Stimulated activated CD4-positive, alpha-beta T cell treated with anti-CD3 and anti-CD28 coated beads, TNF-alpha, amount 100 ng/mL, for 1 hour (primary cell): ENCODE results near the gene ADAMTSL4.
"Not testable (repeated sequence)": the region's sequence is repeated elsewhere in the genome, so short reads cannot be mapped to it uniquely, and the experiment has no call there.

Experiments used
- DNase-seq, 3 donors: peaks; one replicate each; pipeline ENCODE4 v3.0.0-alpha.2; 2020; ENCODE audit warnings: low read depth in 3 of 3, low spot score in 1 of 3

Gene ADAMTSL4

DNA sequence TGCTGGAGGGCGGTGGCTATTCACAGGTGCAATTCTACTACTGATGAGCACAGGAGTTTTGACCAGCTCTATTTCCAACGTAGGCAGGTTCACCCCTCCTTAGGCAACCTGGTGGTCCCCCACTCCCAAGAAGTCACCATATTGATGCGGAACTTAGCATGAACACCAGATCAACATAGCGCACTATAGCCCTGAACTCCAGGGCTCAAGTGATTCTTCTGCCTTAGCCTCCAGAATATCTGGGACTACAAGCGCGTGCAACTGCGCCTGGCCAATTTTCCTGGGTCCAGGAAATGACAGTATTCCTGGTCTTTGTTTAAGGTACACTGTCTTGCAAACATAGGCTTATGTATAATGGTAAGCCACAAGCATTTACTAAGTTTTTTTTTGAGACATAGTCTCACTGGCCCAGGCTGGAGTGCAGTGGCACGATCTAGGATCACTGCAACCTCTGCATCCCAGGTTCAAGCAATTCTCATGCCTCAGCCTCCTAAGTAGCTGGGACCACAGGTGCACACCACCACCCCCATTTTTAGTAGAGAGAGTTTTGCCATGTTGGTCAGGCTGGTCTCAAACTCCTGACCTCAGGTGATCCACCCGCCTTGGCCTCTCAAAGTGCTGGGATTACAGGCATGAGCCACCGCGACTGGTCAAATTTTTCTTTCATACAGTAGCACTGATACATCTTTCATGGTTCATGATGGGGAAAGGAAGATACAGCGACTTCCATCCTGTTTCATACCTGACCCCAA, 17.6 kb downstream of the ADAMTSL4 start:
- DNase-seq: no peak

DNA sequence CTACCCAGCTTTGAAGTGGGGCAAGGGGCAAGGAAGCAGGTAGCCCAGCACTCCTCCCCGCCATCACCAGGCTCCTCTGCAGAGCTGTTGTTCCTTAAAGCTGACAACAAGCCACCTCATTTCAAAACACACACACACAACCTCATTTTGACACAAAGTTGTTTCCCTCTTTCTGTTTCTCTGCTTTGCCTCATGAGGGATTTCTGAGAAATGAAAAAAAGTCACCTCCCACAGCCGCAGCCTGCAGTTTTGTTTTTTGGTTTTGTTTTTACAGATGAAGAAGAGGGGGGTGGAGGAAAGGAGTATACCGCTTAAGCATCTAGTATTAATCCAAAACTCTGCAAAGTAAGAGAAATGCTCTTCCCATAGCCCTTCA, 18.1 kb downstream of the ADAMTSL4 start:
- no peak for DNase-seq

DNA sequence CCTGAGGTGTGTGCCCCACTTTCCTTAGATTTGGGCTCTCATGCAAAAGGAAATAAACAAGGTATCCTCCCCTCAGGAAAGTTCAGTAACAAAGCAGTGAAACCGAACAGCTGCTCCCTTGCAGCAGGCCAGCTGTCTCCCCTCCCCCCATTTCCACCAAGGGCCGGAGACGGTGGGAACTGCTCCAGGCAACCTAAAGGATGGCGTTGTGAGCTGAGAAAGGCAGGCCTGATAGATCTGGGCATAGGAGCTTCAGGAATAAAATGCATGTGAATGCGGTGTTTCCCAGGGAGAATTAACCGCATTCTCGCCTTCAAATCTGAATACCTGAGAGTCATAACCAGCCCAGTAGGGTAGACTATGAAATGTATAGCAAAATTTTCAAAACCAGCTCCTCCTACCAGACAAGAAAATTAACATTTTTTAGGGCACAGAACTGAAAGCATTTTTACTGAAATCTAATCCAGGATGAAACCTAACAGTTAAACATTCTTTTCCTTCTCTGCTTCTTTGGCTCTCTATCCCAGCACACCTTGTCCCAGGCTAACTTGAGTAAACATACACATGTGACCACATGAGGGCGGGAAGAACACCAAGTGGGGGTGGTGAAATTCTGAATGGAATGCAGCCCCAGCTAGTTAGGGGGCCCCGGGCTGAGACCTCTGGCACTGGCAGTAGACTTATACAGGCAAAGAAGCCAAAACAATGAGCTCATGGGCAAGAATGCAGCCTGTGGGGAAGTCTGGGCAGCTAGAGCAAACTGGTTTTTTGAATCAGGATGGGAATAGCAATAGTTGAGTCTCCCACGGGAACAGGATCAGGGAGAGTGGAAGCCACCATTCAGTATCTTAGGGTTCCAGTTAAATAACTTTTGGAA, 18.7 kb downstream of the ADAMTSL4 start:
- DNase-seq: no peak

DNA sequence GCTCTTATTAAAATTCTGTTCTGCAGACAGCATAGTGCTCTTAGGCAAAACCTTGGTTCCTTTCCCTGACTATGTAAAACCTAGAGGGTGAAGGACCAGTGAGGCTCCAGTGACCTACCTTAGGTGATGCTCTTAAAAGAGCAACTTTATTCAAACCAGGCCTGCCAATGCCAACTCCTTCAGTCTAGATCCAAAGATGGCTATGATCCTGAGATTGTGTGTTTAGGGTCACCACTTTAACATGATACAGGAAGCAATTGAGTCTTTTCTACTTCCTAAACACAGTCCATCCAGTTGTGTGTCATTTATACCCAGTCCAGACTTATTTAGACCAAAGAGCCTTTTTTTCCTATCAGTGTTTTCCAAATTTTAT, 19.4 kb downstream of the ADAMTSL4 start:
- no peak for DNase-seq

DNA sequence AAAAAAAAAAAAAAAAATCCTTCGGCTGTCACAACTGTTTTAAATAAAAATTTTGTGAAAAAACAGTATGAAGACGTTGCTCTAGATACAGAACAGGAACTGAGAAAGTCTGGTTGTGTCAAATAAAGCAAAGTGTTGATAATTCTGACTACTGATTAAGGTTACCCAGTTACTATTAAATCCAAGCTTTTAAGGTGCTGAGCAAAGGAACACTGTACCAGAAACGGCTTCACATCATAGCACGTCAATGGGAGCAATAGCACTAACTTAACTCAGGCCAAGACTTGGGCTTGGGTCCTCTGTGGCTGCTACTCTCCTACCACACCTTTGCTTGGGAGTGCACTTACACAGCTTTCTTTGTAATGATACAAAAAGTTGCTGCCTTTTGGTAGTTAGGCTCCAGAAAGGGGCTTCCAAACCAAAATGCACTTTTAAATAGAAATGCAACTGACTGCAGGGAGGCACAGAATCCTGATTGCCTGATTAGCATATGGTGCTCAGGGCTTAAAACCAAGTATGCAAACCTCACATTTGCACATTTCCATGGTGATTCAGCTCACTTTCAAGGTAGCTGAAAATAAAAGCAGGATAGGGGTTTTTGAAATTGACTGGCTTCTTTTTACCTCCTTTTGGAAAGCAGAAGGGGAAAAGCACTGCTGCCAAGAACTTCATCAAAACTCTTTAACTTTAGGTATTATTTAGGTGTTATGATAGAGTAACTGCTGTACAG, 23.9 kb downstream of the ADAMTSL4 start:
- no peak for DNase-seq

DNA sequence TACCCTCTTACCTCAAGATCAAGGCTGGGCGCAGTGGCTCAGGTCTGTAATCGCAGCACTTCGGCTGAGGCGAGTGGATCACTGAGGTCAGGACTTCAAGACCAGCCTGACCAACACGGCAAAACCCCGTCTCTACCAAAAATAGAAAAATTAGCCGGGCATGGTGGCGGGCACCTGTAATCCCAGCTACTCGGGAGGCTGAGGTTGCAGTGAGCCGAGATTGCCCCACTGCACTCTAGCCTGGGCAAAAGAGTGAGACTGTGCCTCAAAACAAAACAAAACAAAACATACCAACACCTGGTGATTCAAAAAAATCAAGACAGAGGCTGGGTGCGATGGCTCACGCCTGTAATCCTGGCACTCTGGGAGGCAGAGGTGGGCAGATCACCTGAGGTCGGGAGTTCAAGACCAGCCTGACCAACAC, 24.5 kb downstream of the ADAMTSL4 start:
- DNase-seq: not testable (repeated sequence)

DNA sequence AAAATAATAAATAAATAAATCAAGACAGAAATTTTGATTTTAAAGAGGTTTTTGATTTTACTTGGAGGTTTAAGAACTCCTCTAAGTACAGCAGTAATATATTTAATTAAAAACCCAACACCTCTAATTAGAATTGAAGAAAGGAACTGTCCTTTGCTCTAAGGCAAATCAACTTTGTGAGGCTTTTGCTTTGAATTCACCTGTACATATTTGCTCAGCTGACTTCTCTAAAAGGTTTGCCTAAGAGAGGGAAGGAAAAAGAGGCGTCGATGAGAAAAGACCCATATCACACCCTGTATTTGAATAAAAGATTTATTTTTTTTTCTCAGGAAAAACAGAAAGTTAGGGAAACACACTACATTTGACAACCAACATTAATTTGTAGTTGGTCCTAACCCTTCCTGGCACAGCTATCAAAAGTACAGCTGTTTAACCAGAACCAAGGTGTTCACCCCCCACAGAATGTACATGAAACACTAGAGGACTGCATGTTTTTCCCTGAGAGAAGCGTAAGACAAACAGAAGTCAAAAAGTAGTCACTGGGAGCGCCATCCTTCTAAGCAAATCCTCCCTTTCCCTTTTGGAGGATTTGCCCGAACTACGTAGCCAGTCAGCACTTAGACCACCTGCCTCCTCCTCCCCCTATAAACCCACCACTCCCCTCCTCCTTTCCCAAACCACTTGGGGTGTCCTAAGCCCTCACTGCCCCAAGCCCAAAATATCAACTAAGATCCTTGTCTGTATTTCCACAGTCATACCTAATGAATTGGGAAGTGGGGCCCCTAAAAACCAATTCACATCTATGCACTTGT, 25.3 kb downstream of the ADAMTSL4 start:
- DNase-seq: no peak

DNA sequence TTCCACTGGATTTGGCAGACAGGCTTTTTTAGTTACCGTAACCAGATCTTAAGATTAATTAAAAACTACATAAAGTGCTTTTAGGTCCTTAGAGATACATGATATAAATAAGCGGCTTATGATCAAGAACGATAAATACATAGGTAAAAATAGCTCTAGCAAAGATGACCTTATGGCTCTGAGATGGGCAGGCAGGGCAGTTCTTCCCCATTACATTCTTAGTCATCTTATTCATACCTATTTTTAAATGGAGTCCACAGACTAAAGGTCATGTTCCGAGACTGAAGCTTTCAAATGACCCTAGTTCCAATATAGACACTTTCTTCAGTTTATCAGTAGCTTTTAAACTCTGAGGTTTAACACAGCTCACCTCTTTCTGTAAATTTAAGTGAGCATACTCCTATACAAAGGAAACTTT, 25.9 kb downstream of the ADAMTSL4 start:
- DNase-seq: no peak

DNA sequence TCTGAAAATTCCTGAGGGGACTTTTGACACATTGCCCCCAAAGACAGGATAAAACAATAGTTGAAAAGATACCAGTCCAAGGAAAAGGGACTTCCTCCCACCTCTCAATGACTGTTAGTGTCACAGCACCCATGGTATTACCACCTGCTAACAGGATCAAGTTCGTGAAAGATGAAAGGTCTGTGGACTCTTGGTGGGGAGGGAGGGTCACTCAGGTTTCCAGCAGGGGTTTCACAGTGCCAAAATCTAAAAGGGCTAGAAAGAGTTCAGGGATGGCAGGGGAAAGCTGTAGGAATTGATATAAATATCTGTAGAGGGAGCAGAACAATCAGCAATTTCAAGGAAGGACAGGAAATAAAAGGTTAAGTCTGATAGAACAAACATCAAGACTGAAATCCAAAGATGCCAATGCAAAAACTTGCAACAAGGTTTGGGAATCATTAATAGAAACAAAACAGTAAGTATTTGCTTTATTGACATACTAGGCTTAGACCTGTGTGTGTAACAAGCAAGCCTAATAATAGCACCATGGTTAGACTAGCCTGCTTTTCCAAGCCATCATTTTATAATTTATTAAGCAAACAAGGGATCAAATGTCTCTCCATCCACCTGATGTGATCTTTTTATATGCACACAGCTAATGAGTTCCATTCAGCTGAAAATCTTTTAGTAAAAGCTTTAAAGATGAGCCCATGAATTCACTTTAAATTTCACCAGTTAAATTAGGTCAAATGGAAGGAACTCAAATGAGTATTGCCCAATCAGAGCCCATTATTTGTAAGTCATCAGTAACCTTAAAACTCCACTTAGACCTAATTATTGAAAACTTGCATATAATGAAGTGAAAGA, 26.5 kb downstream of the ADAMTSL4 start:
- DNase-seq: no peak

DNA sequence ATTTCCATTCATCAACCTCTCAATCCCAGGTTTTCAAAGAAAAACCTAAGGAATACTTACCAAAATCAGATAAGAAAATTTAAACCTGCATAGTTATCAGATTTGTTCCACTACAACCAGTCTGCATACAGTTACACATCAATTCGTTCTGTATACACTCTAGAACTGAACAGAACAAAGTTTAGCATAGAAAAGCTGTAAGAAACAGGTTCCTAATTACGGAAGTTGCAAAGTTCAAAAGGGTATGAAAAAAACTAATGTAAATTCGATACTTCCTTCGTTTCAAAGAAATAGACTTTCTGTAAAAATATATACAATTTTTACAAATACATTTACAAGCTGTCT, 27.1 kb downstream of the ADAMTSL4 start:
- no peak for DNase-seq

DNA sequence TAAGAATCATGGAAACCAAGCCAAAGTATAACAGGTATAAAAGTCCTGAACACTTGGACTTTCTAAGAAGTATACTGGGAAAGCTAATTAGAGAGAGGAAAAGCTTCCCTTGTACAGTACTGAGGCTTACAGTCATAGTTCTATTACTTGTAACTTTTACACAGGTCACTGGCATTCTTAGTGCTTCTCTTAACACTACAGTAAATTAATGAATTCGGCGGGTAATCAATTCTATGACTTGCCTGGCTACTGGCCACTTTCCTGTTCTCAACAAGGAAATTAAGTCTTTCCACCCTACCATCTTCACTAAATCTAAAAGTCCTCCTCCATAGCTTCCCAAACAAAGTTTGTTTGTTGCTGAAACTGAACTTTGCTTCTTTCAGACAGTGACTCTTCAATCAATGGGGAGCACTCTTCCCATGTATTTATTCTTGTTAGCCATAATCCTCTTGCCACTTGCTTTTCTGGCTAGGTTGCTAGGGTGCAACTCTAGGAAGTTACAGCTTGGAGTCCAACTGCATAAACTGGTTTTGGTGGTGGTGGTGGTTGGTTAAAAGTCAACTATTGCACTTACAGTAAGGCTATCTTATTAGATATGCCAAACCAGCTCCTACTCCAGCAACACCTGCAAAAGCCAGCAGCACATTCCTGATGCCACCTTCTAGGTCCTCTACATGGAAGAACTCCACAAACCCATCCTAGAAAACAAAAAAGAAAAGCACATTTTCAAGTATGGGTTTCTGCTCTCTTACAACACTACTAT, 27.8 kb downstream of the ADAMTSL4 start:
- DNase-seq: no peak

DNA sequence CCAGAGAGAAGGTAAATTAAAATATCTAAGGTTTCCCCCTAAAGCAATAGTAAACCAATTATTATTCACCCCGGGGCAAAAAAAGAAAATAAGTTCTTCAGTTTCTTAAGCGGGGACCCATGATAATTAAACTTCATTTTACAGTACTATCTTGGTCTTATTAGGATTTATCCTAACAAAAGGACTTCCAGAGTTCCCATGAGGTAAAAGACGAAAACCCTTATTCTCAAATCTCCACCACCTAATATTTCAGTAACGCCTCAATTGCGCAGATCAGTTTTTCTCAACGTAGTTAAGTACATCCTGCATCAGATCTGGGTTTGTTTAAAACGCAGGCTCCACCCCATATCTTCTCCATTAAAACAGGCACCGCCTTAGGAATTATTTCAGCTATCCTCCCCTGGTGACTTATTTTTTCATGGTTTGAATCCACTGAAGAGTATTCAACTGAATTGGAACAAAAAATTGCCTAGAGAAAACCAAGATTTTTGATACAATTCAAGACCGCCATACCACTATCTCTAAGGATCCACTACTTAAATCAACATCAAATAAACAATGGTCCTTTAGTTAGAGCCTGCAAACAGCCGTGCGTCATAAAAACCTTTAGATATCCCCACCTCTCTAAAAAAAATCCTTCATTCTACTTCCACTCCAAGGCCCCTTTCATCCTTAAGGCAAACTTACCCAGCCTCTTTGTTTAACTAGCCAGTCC, 28.5 kb downstream of the ADAMTSL4 start:
- no peak for DNase-seq

DNA sequence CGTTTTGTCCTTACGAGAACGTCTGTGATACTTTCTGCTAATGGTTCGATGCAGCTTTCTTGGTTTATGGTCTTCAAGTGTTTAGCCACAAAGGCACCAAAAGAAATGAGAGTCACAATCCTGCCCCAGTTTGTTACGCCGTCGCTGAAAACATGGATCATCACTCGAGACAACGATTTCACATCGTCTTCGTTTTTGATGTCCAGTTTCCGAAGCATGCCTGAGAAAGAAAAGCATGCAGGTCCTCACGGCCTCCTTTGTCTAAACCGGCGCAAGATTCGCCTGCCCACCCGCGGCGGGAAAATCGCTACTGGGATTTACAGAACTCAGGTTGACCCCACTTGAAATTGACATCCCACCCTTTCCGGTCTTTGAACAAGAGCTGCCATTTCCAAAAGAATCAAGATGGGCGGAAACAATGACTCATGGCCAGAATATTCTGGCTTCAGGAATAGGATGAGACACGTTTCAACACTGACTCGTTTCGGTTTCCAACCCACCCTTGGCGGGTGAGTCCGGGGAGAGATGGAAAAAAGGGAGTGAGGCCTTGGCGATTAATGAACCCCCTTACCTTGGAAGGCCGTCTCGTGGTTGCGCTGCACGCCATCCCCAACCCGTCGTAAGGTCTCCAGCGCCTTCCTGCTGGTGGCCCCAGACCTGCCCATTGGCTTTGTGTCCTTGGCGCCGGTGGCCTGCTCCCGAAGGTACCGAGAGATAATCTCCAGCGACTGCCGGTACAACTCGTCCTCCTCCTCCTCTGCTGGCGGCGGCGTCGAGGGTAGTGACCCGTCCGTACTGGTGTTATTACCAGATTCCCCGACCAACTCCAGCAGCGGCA, 29.3 kb downstream of the ADAMTSL4 start:
- DNase-seq: no peak

DNA sequence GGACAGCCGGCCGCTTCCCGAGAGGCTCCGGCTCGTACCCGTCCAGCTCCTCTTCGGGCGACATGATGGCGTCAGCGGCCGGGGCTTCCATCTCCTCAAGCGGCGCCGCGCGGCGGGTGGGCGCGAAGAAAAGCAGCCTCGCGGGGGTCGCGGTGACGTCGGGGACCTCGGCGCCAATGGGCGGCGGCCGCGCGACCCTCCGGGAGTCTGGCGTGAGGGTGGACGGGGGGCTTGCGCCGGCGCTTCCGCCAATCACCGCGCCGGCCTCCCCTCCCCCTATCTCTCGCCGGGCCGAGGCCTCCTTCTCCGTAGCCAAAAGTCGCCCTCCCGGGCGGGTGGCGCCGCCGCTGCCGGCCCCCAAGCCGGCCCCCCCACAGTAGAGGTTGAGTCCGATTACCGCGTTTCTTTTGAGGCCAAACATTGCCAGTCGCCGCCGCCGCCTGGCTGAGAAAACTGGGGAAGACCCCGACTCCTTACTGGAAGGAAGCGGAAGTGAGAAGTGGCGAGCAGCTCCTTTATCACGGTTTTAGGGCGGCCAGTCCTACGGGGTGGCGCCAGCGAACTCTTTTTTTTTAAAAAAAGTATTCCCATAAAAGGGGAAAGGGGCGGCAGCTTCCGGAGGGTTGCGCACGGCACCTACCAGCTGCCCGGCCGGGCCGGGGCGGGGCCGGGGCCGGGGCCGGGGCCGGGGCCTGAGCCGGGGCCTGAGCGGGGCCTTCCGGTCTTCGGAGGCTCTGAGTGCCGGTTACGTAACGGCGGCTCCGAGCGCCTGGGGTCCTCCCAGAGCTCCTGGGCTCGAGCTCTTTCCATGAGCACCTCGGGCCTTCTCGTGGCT, 30.1 kb downstream of the ADAMTSL4 start, which contains the start of gene MCL1:
MCL1 (minus strand) TSS at position 501 of the 835 bp plus-strand sequence; CDS start at position 421, 80 bp downstream.
- DNase-seq: peak; percentile 69 to 80 (median 75)

DNA sequence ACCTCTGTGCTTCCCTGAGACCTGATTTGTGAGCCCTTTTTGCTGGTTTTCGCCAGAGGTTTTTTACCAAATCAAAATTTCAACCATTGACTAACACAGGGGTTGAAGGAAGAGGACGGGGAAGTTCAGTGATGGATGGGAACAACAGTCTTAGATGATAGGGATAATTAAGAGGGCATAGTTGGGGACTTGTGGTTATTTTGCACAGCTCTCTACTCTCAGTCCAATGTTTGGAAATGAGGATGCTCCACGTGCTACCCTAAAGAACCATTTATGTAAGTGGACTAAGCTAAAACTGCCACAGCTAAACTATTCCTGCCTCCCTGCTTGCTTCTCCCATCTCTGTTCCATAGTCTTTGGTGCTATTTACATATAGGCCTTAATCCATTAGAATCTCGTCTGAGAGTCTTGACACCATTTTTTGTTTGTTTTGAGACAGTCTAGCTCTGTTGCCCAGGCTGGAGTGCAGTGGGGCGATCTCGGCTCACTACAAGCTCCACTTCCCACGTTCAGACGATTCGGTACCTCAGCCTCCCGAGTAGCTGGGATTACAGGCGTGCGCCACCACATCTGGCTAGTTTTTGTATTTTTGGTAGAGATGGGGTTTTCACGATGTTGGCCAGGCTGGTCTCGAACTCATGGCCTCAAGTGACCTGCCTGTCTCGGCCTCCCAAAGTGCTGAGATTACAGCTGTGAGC, 30.9 kb downstream of the ADAMTSL4 start:
- no peak for DNase-seq

DNA sequence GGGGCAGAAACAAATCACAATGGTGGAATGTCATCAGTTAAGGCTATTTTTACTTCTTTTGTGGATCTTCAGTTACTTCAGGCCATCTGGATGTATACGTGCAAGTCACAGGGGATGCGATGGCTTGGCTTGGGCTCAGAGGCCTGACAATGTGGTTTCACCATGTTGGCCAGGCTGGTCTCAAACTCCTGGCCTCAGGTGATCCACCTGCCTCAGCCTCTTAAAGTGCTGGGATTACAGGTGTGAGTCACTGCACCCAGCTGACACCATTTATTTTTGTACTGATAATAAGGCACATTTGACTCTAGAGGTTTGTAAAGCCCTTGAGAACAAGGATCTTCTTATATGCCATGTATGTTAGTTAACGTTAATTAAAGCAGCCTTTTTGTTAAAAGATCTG, 31.8 kb downstream of the ADAMTSL4 start:
- DNase-seq: not testable (repeated sequence)
